Panc1 (cell line): ENCODE measurements around the gene MGAT4A. TPM values are rescaled to one million over a fixed set of nuclear protein-coding genes. Genes with fewer than 3 reads are reported as not detected.
"Not testable (repeated sequence)": the region's sequence is repeated elsewhere in the genome, so short reads cannot be mapped to it uniquely, and the experiment has no call there.

Experiments
- ATAC-seq: fragments of 200-7000 bp; cut with Tn5 transposase; 2 replicates; pipeline ENCODE4 v1.9.1; 2020; ENCODE audit warnings: mild to moderate bottlenecking, moderate library complexity
- BruUV-seq: library from RNA; stranded (reverse); fragments of 400-500 nt; replicated peaks from 2 replicates; lab custom pipeline; 2021; lab: Mats Ljungman, UMichigan
- CTCF ChIA-PET: fragments of 300-600 bp; sonication (Branson Sonifier 250); formaldehyde crosslinking; loops from one replicate; lab custom pipeline; 2022; ENCODE audit warnings: antibody characterized with exemption; lab: Charles Lee
- POLR2A ChIA-PET: fragments of 300-600 bp; sonication (Branson Sonifier 250); formaldehyde crosslinking; loops from one replicate; lab custom pipeline; 2022; ENCODE audit warnings: antibody characterized with exemption; lab: Charles Lee
- DNase-seq: peaks from one replicate; pipeline ENCODE4 v3.0.0-alpha.2; 2010; ENCODE audit warnings: low read depth, low spot score
- H3K27ac ChIP-seq: 2 replicates; pipeline ENCODE4 v1.5.1; 2011; ENCODE audit warnings: mild to moderate bottlenecking, low read length, inconsistent platforms
- H3K27me3 ChIP-seq: fragments of 200-500 bp; sonication (Bioruptor generic); 2 replicates; pipeline ENCODE4 v1.6.0; 2014; ENCODE audit warnings: low read length, inconsistent platforms; ENCODE audit not compliant: control insufficient read depth, insufficient read depth
- H3K36me3 ChIP-seq: fragments of 200-500 bp; sonication (Bioruptor generic); 2 replicates; pipeline ENCODE4 v1.5.1; 2014; ENCODE audit warnings: inconsistent platforms, mild to moderate bottlenecking, low read length, moderate library complexity; ENCODE audit not compliant: control insufficient read depth, insufficient read depth
- H3K4me1 ChIP-seq: 2 replicates; pipeline ENCODE4 v1.5.1; 2011; ENCODE audit warnings: inconsistent platforms, mild to moderate bottlenecking, low read length, moderate library complexity; ENCODE audit not compliant: control insufficient read depth, insufficient read depth
- H3K4me3 ChIP-seq, 2 experiments: 2 replicates each; pipeline ENCODE4 v1.5.1; 2011 to 2012; ENCODE audit warnings: low read depth in 2 of 2, low read length in 2 of 2, mild to moderate bottlenecking in 2 of 2, inconsistent platforms in 1 of 2, moderate library complexity in 1 of 2
- H3K9me3 ChIP-seq: fragments of 200-500 bp; sonication (Bioruptor generic); 2 replicates; pipeline ENCODE4 v1.5.1; 2014; ENCODE audit warnings: low read depth, mild to moderate bottlenecking, inconsistent platforms, low read length, moderate library complexity; ENCODE audit not compliant: control insufficient read depth, insufficient read depth
- POLR2AphosphoS5 ChIP-seq: IDR thresholded peaks from 2 replicates; pipeline ENCODE4 v1.6.1; 2012; ENCODE audit warnings: mild to moderate bottlenecking, low read depth, low read length, moderate library complexity
- SIN3A ChIP-seq: IDR thresholded peaks from 2 replicates; pipeline ENCODE4 v1.6.1; 2012; ENCODE audit warnings: low read depth, mild to moderate bottlenecking, low read length, moderate library complexity, borderline replicate concordance; ENCODE audit not compliant: insufficient read depth
- TCF7L2 ChIP-seq: IDR thresholded peaks from 2 replicates; pipeline ENCODE4 v1.6.1; 2011; ENCODE audit warnings: mild to moderate bottlenecking, low read depth, low read length, inconsistent platforms
- in situ Hi-C: cut with HindIII; loops from 2 replicates; pipeline ENCODE4 v1.10.0; 2016; ENCODE audit warnings: low sequenced_read_pairs, low pct_unique_long_range_greater_than_20kb
- intact Hi-C: fragments of 100-400 bp; cut with micrococcal nuclease; formaldehyde crosslinking; loops from one replicate; pipeline ENCODE4 v1.10.0; 2022; ENCODE audit not compliant: unreplicated experiment
- total RNA-seq: library from RNA; stranded (reverse); gene quantifications from one replicate; pipeline ENCODE4 v1.2.1, GENCODE V29; 2021; ENCODE audit not compliant: unreplicated experiment
- TF ChIP-seq, protein P1 (sequence below): fragments of 450-650 bp; IDR thresholded peaks from 2 replicates; pipeline ENCODE4 v1.5.1; 2017; ENCODE audit warnings: mild to moderate bottlenecking
- TF ChIP-seq, protein P2 (sequence below), 2 experiments: IDR thresholded peaks; 2 replicates each; pipeline ENCODE4 v1.6.1; 2011 to 2012; ENCODE audit warnings: low read depth in 2 of 2, control low read depth in 1 of 2, low read length in 1 of 2, mild to moderate bottlenecking in 1 of 2, moderate library complexity in 1 of 2; ENCODE audit not compliant: insufficient read depth in 1 of 2

The MGAT4A gene
- total RNA-seq, 1 experiment from 2014 or later, result 4.4 TPM

DNA sequence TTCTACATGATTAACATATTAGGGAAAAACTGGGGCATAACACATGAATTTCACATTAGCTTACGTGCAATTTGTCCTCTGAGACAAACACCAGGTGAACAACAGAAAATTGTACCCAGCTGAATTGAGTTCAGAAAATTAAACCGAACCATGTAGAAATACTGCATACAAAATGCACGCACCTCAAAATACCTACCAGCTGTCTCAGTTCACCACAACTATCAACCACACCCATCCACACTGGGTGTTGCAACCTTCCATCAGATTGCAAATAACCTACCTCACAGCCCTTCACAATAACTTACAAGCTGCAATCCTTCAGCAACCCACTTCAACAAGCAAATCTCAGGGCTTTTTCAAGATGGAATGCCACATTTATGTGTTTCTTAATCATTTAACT is 66.6 kb downstream of the MGAT4A start:
- no peaks in the 10 kb centered on the region for H3K27me3 ChIP-seq
- ChIA-PET CTCF (interaction anchor here (0.7 kb wide), 1 partner anchor 145 kb away, joined by 10 read pairs; no protein-coding TSS in a partner anchor), POLR2A (no interaction called here)
- peaks cover 5% of the 10 kb centered on the region; the same call in 1 of the 2 replicates for H3K9me3 ChIP-seq
- no peaks in the 10 kb centered on the region for H3K4me1 ChIP-seq
- no peaks in the 10 kb centered on the region for H3K36me3 ChIP-seq
- BruUV-seq, result no TSS peak
- TF ChIP-seq, protein P1, sequence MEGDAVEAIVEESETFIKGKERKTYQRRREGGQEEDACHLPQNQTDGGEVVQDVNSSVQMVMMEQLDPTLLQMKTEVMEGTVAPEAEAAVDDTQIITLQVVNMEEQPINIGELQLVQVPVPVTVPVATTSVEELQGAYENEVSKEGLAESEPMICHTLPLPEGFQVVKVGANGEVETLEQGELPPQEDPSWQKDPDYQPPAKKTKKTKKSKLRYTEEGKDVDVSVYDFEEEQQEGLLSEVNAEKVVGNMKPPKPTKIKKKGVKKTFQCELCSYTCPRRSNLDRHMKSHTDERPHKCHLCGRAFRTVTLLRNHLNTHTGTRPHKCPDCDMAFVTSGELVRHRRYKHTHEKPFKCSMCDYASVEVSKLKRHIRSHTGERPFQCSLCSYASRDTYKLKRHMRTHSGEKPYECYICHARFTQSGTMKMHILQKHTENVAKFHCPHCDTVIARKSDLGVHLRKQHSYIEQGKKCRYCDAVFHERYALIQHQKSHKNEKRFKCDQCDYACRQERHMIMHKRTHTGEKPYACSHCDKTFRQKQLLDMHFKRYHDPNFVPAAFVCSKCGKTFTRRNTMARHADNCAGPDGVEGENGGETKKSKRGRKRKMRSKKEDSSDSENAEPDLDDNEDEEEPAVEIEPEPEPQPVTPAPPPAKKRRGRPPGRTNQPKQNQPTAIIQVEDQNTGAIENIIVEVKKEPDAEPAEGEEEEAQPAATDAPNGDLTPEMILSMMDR, result no peak
- TF ChIP-seq SIN3A (no peak), TCF7L2 (no peak), POLR2AphosphoS5 (no peak)
- TF ChIP-seq, protein P2, sequence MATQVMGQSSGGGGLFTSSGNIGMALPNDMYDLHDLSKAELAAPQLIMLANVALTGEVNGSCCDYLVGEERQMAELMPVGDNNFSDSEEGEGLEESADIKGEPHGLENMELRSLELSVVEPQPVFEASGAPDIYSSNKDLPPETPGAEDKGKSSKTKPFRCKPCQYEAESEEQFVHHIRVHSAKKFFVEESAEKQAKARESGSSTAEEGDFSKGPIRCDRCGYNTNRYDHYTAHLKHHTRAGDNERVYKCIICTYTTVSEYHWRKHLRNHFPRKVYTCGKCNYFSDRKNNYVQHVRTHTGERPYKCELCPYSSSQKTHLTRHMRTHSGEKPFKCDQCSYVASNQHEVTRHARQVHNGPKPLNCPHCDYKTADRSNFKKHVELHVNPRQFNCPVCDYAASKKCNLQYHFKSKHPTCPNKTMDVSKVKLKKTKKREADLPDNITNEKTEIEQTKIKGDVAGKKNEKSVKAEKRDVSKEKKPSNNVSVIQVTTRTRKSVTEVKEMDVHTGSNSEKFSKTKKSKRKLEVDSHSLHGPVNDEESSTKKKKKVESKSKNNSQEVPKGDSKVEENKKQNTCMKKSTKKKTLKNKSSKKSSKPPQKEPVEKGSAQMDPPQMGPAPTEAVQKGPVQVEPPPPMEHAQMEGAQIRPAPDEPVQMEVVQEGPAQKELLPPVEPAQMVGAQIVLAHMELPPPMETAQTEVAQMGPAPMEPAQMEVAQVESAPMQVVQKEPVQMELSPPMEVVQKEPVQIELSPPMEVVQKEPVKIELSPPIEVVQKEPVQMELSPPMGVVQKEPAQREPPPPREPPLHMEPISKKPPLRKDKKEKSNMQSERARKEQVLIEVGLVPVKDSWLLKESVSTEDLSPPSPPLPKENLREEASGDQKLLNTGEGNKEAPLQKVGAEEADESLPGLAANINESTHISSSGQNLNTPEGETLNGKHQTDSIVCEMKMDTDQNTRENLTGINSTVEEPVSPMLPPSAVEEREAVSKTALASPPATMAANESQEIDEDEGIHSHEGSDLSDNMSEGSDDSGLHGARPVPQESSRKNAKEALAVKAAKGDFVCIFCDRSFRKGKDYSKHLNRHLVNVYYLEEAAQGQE (IDR thresholded peaks at IDR 0.05; ENCODE audit: insufficient read depth in 1 of 2, low read depth in 2 of 2, low read length in 1 of 2), result no peak
- no peak overlapping the region for H3K4me3 ChIP-seq
- in situ Hi-C loops (no loop called here), intact Hi-C loops (no loop called here)
- no peak overlapping the region for H3K27ac ChIP-seq
- DNase-seq, result no peak
- no peak for ATAC-seq

DNA sequence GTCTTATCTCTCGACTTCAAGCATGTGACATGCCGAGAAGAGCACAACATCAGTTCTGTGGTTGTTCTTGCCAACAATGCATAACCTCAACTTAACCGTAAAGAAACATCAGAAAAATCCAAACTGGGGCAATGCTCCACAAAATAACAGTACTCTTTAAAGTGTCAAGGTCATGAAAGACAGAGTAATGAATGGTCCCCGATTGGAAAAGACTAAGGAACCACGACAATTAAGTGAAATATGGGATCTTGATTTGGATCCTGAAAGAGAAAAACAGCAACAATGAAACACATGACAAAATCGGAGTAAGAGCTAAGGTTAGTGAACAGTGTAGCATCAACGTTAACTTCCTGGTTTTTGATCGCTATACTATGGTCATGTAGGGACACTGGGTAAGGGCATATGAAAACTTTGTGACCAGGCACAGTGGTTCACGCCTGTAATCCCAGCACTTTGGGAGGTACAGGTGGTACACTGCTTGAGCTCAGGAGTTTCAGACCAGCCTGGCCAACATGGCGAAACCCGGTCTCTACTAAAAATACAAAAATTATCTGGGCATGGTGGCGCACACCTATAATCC is 67.3 kb downstream of the MGAT4A start:
- no peaks in the 10 kb centered on the region for H3K27me3 ChIP-seq
- DNase-seq, result no peak
- H3K4me3 ChIP-seq, result no peak overlapping the region
- H3K27ac ChIP-seq, result no peak overlapping the region
- H3K4me1 ChIP-seq, result no peaks in the 10 kb centered on the region
- TF ChIP-seq SIN3A, result no peak
- TF ChIP-seq, protein P2 (IDR thresholded peaks at IDR 0.05; ENCODE audit: insufficient read depth in 1 of 2, low read depth in 2 of 2, low read length in 1 of 2), result no peak
- TF ChIP-seq POLR2AphosphoS5, result no peak
- ChIA-PET POLR2A (no interaction called here), CTCF (interaction anchor here (0.6 kb wide), 1 partner anchor 503 kb away, joined by 3 read pairs; no protein-coding TSS in a partner anchor)
- ATAC-seq, result no peak
- no TSS peak for BruUV-seq
- in situ Hi-C loops (no loop called here), intact Hi-C loops (no loop called here)
- no peaks in the 10 kb centered on the region for H3K36me3 ChIP-seq
- peaks cover 5% of the 10 kb centered on the region; the same call in 1 of the 2 replicates for H3K9me3 ChIP-seq

DNA sequence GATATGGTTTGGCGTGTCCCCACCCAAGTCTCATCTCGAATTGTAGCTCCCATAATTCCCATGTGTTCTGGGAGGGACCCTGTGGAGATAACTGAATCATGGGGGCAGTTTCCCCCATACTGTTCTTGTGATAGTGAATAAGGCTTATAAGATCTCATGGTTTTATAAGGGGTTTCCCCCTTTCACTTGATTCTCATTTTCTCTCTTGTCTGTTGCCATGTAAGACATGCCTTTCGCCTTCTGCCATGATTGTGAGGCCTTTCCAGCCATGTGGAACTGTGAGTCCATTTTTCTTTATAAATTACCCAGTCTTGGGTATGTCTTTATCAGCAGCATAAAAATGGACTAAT is 71.5 kb downstream of the MGAT4A start:
- H3K36me3 ChIP-seq, BruUV-seq, DNase-seq, H3K27ac ChIP-seq, H3K27me3 ChIP-seq, in situ Hi-C loops, CTCF ChIA-PET, H3K4me3 ChIP-seq, intact Hi-C loops, POLR2A ChIA-PET, H3K9me3 ChIP-seq, H3K4me1 ChIP-seq, ATAC-seq: not testable (repeated sequence)
